DMS79 (cell line): ENCODE results near the gene MAPK1.
"Not testable (repeated sequence)": the region's sequence is repeated elsewhere in the genome, so short reads cannot be mapped to it uniquely, and the experiment has no call there.

Experiments
- DNase-seq: peaks from one replicate; lab custom pipeline; 2025; lab: John Stamatoyannopoulos, UW

Gene MAPK1

DNA sequence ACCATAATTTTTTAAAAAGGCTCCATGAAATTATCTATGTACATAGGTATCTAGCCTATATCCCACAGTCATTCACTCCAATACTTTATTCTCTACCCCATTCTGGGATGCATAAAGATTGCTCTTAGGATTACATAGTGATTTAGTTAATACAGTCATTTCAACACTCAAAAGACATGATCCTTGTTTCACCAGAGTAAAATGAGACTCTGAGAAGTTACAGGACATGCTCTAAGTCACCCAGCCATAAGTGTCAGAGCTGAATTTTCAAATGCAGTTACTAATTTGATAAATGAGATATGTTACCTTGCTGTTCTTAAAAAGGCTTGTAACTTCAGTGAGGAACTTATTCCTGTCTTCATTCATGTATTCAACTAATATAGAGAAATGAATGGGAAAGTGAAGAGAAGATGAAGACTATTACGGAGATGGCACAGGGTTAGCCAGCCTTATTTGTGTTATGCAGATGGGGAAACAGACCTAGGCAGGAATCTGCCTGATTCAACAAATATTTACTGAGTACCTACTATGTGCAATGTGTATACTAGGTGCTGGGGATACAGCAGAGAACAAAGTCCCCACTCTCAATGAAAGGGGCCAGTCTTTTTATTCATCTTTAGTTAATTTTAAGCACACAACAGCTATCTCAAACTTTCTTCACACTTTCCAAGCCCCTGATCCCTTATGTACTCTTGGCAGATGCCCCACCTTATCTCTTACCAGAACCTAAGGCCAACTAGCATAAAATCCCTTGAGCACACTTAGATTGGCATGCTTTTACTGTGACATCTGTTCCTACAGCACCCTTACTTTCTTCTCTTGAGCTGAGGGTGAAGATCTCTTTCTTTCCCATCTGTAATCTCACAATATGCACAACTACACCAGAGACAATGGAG is 21.6 kb downstream of the MAPK1 start:
- no peak for DNase-seq

DNA sequence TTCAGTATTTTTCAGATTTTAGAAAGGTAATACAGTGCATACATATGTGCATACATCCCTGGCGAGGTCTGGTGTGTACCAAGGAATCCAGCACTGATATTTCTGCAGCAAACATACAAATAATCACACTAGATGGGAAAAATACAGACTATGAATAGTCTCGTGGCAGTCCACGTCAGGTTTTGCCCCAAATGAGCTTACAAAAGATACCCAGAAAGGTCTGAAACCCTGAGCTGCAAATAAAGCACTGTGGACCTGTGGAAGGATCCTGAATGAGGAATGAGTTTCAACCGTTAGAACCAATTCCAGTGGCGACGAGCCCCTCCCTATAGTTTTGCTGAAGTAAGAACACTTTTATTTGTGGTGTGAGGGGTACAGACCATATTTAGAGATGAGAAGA is 24.5 kb downstream of the MAPK1 start:
- no peak for DNase-seq

GRCh38 chr22:21841422-21841821 is 26.0 kb downstream of the MAPK1 start:
- DNase-seq = no peak

DNA sequence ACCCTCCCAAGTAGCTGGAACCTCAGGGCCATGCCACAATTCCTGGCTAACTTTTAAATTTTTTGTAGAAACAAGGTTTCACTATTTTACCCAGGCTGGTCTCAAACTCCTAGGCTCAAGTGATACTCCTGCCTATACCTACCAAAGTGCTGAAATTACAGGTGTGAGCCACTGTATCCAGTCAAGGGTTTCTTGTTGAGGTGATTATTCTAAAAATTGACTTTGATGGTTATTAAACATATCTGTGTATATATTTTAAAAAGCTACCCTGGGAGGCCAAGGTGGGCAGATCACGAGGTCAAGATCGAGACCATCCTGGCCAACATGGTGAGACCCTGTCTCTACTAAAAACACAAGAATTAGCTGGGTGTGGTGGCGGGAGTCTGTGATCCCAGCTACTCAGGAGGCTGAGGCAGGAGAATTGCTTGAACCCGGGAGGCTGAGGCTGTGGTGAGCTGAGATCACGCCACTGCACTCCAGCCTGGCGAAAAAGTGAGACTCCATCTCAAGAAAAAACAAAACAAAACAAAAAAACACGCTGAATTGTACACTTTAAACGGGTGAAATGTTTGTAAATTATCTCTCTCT is 27.1 kb downstream of the MAPK1 start:
- no peak for DNase-seq

- DNase-seq = no peak
Observed at GRCh38 chr22:21839765-21840140, 27.7 kb downstream of the MAPK1 start.

- not testable (repeated sequence) for DNase-seq
Observed at GRCh38 chr22:21839104-21839764, 28.2 kb downstream of the MAPK1 start.

DNA sequence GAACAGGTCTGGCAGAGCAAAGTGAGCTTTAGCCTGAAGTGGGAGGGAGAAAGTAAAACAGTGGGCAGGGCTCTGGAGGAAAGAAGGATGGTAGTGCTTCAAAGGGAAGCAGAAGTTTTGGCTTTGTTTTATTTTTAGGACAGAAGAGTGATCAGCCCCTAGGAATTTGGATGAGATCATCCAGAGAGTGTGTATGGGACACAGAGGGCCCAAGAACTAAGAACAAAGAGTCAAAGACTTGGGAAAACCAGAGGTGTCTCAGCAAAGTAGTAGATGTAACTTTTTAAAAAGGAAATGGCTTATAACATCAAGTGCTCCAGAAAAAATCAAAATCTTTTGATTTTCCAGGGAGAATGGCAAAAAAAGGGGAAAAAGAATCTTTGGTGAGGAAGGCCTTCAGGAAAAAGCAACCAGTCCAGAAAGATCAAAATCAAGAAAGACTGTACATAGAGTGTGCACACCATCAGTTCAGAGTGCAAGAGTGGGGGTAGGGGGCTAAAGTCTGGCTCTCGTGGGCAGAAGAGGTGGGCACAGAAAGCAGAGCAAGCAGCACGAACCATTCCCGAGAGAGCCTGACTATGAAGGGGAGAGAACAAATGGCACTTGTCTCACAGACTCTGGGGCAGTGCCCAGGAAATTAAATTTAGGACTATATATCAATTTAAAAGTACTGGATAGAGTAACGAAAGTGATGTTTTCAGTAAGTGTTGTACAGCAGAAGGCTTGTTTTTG is 30.0 kb downstream of the MAPK1 start:
- DNase-seq = no peak

DNA sequence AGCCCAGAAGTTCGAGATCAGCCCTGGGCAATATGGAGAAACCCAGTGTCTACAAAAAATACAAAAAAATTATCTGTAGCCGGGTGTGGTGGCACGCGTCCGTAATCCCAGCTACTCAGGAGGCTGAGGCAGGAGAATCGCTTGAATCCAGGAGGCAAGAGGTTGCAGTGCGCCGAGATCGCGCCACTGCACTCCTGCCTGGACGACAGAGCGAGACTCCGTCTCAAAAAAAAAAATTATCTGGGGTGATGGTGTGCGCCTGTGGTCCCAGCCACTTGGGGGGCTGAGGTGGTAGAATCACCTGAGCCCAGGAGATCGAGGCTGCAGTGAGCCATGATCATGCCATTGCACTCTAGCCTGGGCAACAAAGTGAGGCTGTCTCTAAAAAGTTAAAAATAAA is 31.0 kb downstream of the MAPK1 start:
- DNase-seq = not testable (repeated sequence)

DNA sequence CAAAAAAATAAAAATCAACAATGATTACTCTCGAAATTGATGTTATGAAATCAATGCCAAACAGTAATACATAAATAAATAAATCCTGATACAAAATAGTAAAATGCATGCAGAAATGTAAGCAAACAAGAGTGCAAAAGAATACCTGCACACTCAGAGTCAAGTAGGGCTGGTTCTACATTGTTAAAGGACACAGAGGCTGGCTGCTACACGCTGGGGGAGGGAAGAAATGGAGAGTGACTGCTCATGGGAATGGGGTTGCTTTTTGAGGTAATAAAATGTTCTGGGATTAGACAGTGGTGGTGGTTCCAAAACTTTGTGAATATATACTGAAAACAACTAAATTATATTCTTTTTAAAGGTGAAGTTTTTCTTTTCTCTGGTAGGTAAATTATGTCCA is 32.1 kb downstream of the MAPK1 start:
- no peak for DNase-seq

- DNase-seq = no peak
Observed at GRCh38 chr22:21834869-21835268, 32.6 kb downstream of the MAPK1 start.

DNA sequence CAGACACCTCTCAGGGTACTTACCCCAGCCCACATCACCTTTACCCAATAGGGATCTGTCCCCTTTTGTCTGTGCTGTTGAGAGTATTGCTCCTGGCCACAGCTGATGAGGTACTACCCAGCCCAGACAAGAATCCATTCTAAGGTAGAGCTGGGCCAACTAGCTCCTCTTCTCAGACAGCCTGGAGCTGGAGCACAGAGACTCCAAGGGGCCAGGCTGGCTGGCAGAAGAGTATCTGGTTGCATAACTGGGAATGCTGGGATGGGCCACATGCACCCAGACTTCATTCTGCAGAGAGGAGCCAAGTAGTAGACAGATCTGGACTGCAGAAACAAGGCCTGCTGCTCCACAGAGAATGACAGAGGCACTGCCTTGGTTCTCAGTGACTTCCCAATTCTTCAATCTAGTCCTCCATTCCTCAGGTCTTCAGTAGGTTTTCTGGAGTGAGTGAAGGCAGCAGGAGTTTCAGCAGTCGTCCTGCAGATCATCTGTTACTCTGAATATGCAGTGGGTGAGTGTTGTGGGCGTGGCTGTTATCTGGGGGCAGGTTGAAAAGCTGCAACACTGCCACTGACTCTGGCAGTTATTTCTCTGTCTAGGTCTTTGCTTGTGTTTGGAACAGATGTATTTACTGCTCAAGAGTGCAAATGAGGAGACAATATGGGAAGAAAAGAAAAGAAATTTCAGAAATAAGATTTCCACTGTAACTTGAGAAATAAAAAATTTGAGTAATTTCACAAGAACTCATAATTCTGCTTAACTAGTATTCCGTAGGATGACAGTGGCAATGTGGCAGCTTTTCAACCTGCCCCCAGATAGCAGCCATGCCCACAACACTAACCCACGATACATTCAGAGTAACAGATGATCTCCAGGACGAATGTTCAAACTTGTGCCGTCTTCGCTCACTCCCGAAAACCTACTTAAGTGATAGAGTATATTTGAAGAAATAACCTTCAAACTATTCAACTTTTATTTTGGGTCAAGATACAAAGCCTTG is 34.9 kb downstream of the MAPK1 start:
- DNase-seq = no peak

DNA sequence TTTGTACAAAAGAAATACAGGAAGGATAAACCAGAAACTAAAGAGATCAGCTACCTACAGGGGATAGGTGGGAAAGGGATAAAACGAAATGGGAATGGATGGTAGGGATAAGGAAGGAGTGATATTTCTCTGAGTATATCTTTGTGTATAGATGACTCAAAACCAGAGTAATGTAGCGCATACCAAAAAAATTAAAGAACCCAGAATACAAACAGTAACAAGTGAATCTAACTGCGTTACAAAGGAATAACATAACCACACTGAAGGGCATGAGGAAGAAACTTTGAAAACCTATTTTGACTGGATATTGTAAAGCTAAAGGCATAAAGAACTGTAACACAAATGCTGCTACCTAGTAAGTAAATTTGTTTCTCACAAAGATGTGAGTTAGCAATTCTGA is 37.9 kb downstream of the MAPK1 start:
- no peak for DNase-seq

DNA sequence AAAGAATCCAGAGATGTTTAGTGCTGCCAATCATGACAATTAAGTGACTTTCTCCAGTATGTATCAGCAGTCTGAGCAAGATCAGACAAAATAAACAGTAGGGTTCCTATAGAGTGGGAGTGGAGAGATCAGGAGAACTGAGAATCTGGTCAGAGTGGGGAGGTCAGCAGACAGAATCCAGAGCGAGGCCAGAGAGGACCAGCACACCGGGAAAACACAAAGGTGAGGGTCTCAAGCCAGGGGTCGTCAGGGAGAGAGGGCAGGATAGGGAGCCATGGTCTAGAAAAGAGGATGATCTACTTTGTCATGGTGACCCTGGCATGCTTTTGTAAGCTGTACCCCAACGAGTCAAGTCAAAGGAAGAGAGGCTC is 39.2 kb downstream of the MAPK1 start:
- DNase-seq = no peak

DNA sequence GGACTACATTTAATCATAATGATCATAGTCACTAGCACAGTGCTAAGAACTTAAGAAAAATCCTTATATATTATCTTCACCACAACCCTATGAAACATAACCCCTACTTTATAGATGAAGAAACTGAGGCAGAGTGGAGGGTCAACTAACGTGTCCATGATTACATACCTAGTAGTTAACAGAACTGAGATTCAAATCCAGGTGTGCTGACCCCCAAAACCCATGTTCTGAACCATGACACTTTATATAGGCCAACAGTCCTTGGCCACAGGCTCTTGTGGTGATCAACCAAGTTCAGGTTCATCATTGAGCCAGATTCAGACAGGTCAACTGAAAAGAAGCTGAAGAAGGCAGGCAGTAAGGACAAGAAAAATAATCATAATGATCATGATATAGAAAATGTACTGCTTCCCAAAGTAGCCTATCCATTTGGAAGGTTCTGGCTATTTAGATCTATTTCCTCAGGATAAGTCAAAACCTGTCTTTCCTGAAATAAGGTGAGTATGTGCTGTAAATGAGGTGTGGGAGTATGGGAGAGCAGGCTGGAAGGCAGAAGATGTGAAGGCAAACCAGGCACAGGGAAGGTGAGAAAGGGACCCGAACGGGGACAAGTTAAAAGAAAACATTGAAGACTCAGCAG is 39.7 kb downstream of the MAPK1 start:
- no peak for DNase-seq

GRCh38 chr22:21826204-21826603 is 41.2 kb downstream of the MAPK1 start:
- DNase-seq = no peak

- not testable (repeated sequence) for DNase-seq
Observed at GRCh38 chr22:21824962-21825361, 42.5 kb downstream of the MAPK1 start.

- no peak for DNase-seq
Observed at GRCh38 chr22:21824445-21824912, 43.0 kb downstream of the MAPK1 start.

- DNase-seq = no peak
Observed at GRCh38 chr22:21823740-21824444, 43.6 kb downstream of the MAPK1 start.

DNA sequence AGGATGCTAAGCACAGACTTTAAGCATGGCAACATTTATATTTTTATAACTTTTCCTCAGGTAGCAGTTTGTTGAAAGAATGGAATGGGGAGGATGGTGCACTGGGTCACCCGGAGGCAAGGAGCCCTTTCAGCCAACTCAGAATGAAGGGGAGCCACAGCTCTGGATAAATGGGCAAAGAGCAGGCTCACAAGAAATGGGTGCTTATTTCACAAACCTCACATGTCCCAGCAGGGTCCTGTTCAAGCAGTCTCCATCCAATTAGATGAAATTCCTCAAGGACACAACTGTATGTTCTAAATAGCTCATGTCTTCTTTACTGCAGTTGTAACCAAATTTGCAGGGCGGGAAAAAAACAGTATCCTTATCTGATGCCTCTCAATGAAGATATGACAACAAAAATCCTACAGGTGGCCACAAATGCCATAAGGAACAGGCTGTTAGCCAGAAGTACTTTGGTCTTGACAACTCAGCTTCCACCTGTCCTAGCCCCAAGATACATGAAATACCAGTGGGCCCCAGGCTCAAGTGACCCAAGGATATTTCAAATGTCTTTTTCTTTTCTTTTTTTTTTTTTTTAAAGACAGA is 48.2 kb downstream of the MAPK1 start:
- DNase-seq = no peak
